AG09309 (cell line): Measurements from ENCODE around the gene SNX25.
"Not testable (repeated sequence)": the region's sequence is repeated elsewhere in the genome, so short reads cannot be mapped to it uniquely, and the experiment has no call there.

Source experiments
- DNase-seq: peaks from one replicate; pipeline ENCODE4 v3.0.0-alpha.2; 2010; ENCODE audit warnings: low read depth
- H3K4me3 ChIP-seq: 2 replicates; pipeline ENCODE4 v1.5.1; 2011; ENCODE audit warnings: mild to moderate bottlenecking, low read depth, low read length, moderate library complexity; ENCODE audit not compliant: control insufficient read depth
- TF ChIP-seq, protein P1 (sequence below): IDR thresholded peaks from 2 replicates; pipeline ENCODE4 v1.5.1; 2011; ENCODE audit warnings: mild to moderate bottlenecking, low read depth, low read length, inconsistent platforms; ENCODE audit not compliant: insufficient read depth, control insufficient read depth; ENCODE audit errors: missing control alignments

Gene SNX25

DNA sequence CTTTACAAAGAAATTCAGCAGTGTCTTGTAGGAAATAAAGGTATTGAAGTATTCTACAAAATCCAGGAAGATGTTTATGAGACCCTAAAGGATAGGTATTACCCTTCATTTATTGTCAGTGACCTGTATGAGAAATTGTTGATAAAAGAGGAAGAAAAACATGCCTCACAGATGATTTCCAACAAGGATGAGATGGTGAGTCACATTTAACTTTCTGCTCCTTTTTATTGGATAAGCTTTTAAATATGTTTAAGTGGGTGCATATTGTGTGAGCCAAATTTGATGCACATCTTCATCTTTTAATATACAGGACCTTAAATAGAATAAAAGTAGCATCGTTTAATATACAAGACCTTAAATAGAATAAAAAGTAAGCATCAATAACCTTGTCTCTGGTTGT, 114.2 kb downstream of the SNX25 start:
- DNase-seq = no peak
- no peak overlapping the region for H3K4me3 ChIP-seq
- TF ChIP-seq, protein P1, sequence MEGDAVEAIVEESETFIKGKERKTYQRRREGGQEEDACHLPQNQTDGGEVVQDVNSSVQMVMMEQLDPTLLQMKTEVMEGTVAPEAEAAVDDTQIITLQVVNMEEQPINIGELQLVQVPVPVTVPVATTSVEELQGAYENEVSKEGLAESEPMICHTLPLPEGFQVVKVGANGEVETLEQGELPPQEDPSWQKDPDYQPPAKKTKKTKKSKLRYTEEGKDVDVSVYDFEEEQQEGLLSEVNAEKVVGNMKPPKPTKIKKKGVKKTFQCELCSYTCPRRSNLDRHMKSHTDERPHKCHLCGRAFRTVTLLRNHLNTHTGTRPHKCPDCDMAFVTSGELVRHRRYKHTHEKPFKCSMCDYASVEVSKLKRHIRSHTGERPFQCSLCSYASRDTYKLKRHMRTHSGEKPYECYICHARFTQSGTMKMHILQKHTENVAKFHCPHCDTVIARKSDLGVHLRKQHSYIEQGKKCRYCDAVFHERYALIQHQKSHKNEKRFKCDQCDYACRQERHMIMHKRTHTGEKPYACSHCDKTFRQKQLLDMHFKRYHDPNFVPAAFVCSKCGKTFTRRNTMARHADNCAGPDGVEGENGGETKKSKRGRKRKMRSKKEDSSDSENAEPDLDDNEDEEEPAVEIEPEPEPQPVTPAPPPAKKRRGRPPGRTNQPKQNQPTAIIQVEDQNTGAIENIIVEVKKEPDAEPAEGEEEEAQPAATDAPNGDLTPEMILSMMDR = no peak

DNA sequence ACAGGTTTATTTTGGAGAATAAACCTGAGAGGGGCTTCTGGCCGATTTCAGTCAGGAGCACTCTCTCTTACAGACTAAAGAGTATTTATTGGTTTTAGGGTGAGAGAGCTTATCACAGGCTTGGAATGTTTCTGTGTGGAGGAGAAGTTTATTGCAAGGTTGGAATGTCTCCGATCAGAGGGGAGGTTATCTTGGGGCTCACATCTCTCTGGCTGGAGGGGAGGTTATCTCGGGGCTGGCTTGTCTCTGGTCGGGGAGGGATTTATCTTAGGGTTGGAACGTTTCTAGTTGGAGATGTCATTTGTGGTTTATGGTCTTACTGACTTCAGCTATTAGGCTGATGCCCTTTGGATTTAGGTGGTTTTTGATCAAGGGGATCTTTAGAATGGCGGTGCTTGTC, 115.0 kb downstream of the SNX25 start:
- DNase-seq, H3K4me3 ChIP-seq: not testable (repeated sequence)

DNA sequence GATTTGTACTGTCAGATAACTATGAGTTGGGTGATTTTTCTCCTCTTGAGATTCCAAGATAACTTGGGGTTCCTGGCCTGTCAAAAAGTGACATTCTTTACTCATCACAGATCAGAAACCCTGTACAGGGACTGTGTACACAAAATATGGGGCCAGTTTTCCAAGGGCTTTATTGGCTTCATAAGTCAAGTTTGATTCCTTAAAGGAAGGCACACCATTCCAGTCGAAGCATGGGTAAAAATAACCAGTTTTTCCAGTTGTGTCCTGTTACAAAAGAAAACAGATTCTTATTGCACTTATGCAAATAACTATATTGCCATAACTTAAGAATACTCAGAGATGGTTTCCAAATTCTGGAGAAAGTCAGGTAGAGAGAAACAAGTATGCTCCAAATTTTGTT, 116.3 kb downstream of the SNX25 start:
- not testable (repeated sequence) for DNase-seq, H3K4me3 ChIP-seq

DNA sequence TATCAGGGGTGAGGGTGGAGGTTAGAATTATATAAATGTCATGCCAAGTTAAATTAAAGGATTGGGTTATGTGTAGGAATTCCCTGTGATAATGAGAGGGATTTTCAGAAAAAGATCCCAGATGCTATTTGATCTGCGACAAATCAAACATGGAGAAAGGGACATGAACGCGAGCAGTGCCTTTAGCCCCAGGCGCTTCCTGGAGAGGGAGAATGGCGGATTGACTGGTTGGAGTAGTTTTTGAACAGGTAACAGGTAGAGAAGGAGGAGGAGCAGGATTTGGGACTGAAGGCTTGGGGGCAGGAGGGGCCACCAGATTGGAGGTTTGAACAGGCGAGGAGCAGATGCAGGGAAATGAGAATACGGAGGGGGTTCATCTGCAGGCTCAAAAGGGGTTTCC, 119.2 kb downstream of the SNX25 start:
- TF ChIP-seq, protein P1 = no peak
- DNase-seq = no peak
- H3K4me3 ChIP-seq = no peak overlapping the region

DNA sequence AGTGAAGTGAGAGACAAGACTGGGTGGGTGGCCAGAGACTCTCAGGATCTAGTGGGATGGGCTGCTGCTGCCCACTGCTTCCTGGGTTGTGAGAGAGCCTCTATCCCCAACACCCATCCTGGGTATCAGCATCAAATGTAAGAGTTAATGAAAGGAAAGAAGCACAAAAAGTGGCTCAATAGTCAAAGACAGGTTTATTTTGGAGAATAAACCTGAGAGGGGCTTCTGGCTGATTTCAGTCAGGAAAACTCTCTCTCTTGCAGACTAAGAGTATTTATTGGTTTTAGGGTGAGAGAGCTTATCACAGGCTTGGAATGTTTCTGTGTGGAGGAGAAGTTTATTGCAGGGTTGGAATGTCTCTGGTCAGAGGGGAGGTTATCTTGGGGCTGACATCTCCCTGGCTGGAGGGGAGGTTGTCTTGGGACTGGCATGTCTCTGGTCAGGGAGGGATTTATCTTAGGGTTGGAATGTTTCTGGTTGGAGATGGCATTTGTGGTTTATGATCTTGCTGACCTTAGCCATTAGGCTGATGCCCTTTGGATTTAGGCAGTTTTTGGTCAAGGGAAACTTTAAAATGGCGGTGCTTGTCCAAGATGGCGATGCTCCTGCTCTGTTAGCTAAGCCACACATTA, 120.6 kb downstream of the SNX25 start:
- not testable (repeated sequence) for H3K4me3 ChIP-seq, DNase-seq

DNA sequence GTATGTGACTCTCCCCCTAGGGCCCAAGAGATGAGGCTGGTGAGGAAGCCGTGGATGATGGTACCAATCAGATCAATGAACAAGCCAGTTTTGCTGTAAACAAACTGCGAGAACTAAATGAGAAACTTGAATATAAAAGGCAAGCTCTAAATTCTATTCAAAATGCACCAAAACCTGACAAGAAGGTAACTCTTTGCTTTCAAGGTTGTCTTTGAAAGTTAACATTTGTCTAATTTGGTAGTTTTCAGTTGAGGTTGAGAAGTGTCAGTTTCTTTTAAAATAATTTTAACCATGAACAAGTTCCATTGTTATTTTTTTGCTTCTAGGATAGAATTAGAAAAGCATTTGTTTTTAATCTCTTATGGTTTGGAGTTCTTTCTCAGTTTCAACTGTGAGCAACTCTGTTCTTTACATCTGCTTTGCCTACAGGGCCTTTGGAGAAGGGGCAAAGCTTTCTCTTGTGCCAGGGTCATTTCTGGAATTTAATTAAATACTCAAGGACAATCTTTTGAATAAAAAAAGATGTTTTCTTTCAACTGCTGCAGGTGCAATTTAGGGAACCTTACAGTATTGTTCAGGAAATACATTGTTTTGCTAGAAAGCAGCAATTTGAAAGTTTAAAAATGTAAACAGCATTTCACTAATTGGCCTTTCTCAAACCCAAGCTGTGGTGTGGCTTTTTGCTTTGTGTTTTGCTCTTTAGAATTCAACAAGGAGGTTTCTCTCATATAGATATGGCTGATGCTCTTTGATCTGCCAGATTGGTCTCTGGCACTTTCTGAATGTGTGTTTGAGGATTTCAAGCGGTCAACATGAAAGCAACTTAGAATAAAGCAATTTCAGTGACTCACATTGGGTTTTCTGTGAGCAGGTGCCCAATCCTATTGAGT, 123.4 kb downstream of the SNX25 start:
- DNase-seq = no peak
- TF ChIP-seq, protein P1 = no peak
- H3K4me3 ChIP-seq = no peak overlapping the region

DNA sequence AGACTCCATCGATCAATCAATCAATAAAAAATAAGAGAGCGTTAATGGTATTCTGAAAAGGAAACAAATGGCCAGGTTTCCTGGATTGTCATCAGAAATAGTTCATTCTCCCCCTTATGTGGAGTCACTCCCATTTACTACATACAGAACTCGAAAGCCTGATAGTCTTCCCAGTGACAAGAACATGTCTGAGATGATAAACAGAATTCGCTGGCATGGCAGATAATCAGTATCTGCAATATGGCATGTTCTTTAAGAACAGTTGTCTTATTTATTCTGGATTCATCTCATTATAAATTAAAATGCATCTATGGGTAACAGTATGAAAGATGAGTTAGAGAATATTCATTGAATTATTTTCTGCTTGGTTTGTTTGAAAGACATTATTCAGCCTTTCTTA, 124.9 kb downstream of the SNX25 start:
- DNase-seq = no peak
- H3K4me3 ChIP-seq = no peak overlapping the region
- TF ChIP-seq, protein P1 = no peak

DNA sequence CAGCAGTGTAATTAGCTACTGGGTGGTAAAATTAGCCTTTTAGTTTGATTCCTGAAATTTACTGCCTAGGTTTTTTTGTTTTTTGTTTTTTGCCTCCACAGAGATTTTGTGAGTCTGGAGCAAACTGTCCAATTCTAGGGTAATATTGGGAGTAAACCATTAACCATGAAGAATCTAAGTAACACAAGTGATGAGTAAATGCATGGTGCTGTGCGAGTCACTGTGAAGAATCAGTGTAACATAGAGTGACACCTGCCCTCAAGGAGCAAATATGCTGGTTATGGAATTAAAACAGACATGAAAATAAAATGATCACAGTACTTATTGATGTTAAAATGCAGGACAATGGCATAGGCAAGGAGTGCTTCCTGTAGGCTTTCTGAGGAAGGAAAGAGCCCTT, 126.2 kb downstream of the SNX25 start:
- no peak overlapping the region for H3K4me3 ChIP-seq
- DNase-seq = no peak
- TF ChIP-seq, protein P1 = no peak
